Mesendoderm (in vitro differentiated cells): Measurements from ENCODE around the gene DAB2IP.

ENCODE experiments used
- DNase-seq: peaks from one replicate; pipeline ENCODE4 v3.0.0; 2013
- H2AK5ac ChIP-seq: 2 replicates; pipeline ENCODE4 v1.6.1; 2013; ENCODE audit warnings: low read length, inconsistent platforms
- H2BK120ac ChIP-seq: 2 replicates; pipeline ENCODE4 v1.6.1; 2013; ENCODE audit warnings: low read depth, mild to moderate bottlenecking, low read length, moderate library complexity, mixed read lengths
- H2BK15ac ChIP-seq: replicated peaks from 2 replicates; pipeline ENCODE4 v1.6.1; 2013; ENCODE audit warnings: low read depth, mild to moderate bottlenecking, moderate library complexity
- H2BK5ac ChIP-seq: 2 replicates; pipeline ENCODE4 v1.6.1; 2013; ENCODE audit warnings: low read length, inconsistent platforms
- H3K18ac ChIP-seq: 2 replicates; pipeline ENCODE4 v1.6.1; 2013; ENCODE audit warnings: mild to moderate bottlenecking, low read length, mixed read lengths
- H3K23ac ChIP-seq: one replicate; pipeline ENCODE4 v1.6.1; 2013; ENCODE audit warnings: low read length
- H3K27ac ChIP-seq: 2 replicates; pipeline ENCODE4 v1.5.1; 2013; ENCODE audit warnings: low read depth, mild to moderate bottlenecking, inconsistent platforms, low read length, moderate library complexity
- H3K27me3 ChIP-seq: 2 replicates; pipeline ENCODE4 v1.6.1; 2013; ENCODE audit warnings: low read length, control low read depth, mild to moderate bottlenecking, inconsistent platforms; ENCODE audit not compliant: insufficient read depth, poor library complexity
- H3K36me3 ChIP-seq: 2 replicates; pipeline ENCODE4 v1.6.1; 2013; ENCODE audit warnings: low read length, inconsistent platforms; ENCODE audit not compliant: control insufficient read depth, insufficient read depth
- H3K4ac ChIP-seq: one replicate; pipeline ENCODE4 v1.6.1; 2013; ENCODE audit warnings: low read depth, mild to moderate bottlenecking, low read length, moderate library complexity
- H3K4me1 ChIP-seq: 2 replicates; pipeline ENCODE4 v1.6.1; 2013; ENCODE audit warnings: low read depth, low read length, inconsistent platforms; ENCODE audit not compliant: control insufficient read depth
- H3K4me2 ChIP-seq: 2 replicates; pipeline ENCODE4 v1.6.1; 2013; ENCODE audit warnings: low read length
- H3K4me3 ChIP-seq: 2 replicates; pipeline ENCODE4 v1.5.1; 2013; ENCODE audit warnings: mild to moderate bottlenecking, low read length
- H3K56ac ChIP-seq: one replicate; pipeline ENCODE4 v1.6.1; 2013; ENCODE audit warnings: low read length
- H3K79me1 ChIP-seq: 2 replicates; pipeline ENCODE4 v1.6.1; 2013; ENCODE audit warnings: low read length, inconsistent platforms
- H3K79me2 ChIP-seq: 2 replicates; pipeline ENCODE4 v1.6.1; 2013; ENCODE audit warnings: mild to moderate bottlenecking, low read length; ENCODE audit not compliant: control insufficient read depth, insufficient read depth
- H3K9ac ChIP-seq: 2 replicates; pipeline ENCODE4 v1.6.1; 2013; ENCODE audit warnings: low read length, inconsistent platforms
- H4K5ac ChIP-seq: one replicate; pipeline ENCODE4 v1.6.1; 2013; ENCODE audit warnings: low read length
- H4K8ac ChIP-seq: one replicate; pipeline ENCODE4 v1.6.1; 2013; ENCODE audit warnings: low read depth, mild to moderate bottlenecking, control low read depth, low read length, moderate library complexity
- WGBS: extraction: QIAGEN DNeasy Blood & Tissue Kit; methylation state at CpG from one replicate; pipeline ENCODE4 v1.1.7; 2013; ENCODE audit warnings: low lambda C conversion rate, missing lambda C conversion rate; ENCODE audit not compliant: insufficient coverage; ENCODE audit errors: extremely low coverage; 5-methylcytosine and 5-hydroxymethylcytosine counted together

DAB2IP gene

DNA sequence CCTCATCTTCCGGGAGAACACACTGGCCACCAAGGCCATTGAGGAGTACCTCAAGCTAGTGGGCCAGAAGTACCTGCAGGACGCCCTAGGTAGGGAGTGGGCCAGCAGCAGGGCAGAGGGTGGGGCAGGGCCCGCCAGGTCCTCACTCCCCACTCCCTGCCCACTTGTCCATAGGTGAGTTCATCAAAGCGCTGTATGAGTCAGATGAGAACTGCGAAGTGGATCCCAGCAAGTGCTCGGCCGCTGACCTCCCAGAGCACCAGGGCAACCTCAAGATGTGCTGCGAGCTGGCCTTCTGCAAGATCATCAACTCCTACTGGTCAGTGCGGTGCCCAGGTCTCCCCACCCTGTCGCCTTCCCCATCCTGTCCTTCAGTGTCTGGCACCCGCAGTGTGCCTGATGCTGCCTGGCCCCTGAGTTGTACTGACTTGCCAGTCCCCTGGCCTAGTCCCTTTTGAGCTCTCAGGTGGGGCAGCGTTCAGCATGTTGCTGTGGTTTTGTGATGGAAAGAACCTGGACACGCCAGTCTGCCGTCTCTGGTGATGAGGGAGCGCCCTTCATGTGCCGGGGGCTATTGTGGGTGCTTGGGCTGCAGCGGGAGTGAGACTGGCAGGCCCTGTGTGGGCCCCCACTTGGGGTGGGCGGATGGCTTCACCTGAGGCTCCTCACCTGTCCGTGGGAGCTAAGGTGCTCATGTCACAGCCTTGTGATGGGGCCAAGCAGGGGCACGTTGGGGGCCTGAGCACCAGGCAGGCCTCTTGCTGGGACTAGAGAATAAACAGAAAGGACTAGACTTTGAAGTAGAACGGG is 112.3 kb downstream of the DAB2IP start:
- H4K5ac ChIP-seq = no peak overlapping the region
- H3K56ac ChIP-seq = no peak overlapping the region
- H3K4me2 ChIP-seq = no peak overlapping the region
- DNase-seq = no peak
- no peak overlapping the region for H2BK5ac ChIP-seq
- no peak overlapping the region for H2BK15ac ChIP-seq
- no peak overlapping the region for H3K18ac ChIP-seq
- no peaks in the 10 kb centered on the region for H3K79me1 ChIP-seq
- H3K36me3 ChIP-seq = peaks cover 16% of the 10 kb centered on the region
- no peak overlapping the region for H2BK120ac ChIP-seq
- H3K79me2 ChIP-seq = no peaks in the 10 kb centered on the region
- WGBS = no CpG with 5 or more reads among the region's 21 CpGs
- H3K9ac ChIP-seq = no peak overlapping the region
- H3K23ac ChIP-seq = no peak overlapping the region
- H3K27me3 ChIP-seq = no peaks in the 10 kb centered on the region
- no peak overlapping the region for H4K8ac ChIP-seq
- H2AK5ac ChIP-seq = no peak overlapping the region
- no peak overlapping the region for H3K4ac ChIP-seq
- no peak overlapping the region for H3K27ac ChIP-seq
- H3K4me3 ChIP-seq = no peak overlapping the region
- H3K4me1 ChIP-seq = no peaks in the 10 kb centered on the region

DNA sequence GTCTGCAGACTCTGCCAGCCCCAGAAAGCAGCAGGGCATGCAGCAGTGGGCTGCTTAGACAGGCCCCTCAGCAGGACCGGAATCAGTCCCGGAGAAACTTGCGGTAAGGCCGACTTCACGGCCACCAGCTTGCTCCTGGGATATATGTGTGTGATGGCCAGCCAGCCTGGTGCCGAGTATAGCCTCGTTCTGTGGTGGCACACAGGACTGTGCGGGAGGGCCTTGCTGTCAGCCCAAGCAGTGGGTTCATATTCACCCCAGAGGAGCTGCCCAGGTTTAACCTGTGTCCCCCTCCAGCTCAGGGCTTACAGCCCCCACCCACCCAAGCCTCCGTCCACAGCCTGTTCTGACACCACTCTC is 112.9 kb downstream of the DAB2IP start:
- Histone ChIP-seq H3K56ac (no peak overlapping the region), H3K4me3 (no peak overlapping the region), H3K18ac (no peak overlapping the region), H3K79me1 (no peaks in the 10 kb centered on the region), H3K9ac (no peak overlapping the region), H3K4me1 (no peaks in the 10 kb centered on the region), H3K36me3 (peaks cover 15% of the 10 kb centered on the region), H3K79me2 (no peaks in the 10 kb centered on the region), H3K23ac (no peak overlapping the region), H2AK5ac (no peak overlapping the region), H2BK5ac (no peak overlapping the region), H3K4ac (no peak overlapping the region), H4K8ac (no peak overlapping the region), H3K27ac (no peak overlapping the region), H4K5ac (no peak overlapping the region), H2BK15ac (no peak overlapping the region), H3K4me2 (no peak overlapping the region), H3K27me3 (no peaks in the 10 kb centered on the region), H2BK120ac (no peak overlapping the region)
- WGBS = no CpG with 5 or more reads among the region's 9 CpGs
- DNase-seq = no peak

DNA sequence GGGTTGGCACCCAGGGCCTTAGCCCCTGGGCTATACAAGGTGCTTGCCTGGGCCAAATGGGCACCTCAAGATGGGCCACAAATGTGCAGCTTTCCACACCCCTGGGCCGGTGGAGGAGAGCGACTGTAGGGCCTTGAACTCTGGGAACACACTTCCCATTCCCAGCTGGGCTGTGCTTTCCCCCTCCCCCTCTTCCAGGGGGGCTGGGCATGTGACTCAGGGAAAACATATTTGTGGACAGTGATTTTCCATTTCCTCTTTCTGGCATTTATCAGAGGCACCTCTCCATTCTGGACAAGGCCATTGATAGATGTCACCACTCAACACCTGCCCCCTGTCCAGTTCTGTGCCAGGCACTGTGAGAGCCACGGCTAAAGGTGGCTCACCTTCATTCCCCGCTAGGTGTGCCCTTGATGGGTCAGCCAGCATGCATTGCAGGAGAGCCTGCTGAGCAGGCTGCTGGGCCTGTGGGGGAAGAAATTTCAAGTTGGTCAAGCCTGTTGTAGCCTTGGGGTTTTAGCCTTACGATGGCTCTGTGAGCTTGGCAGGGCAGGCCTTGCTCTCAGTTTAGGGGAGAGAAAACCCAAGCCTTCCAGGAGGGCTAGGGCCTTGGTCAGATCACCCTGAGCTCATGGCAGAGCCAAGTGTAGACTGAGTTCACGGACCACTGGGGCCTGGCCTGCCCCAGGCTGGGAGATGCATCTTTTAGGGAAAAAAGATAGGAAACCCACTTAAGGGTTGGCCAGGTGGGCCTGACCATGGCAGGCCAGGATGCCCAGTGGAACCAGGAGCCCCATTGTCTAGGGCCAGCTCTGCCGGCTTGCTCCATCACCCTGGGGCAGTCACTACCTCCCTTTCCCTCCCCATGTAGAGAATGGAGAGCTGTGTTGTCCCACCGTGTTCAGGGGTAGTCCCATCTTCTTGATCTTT is 113.9 kb downstream of the DAB2IP start:
- peaks cover 11% of the 10 kb centered on the region for H3K36me3 ChIP-seq
- H3K9ac ChIP-seq = no peak overlapping the region
- no peak for DNase-seq
- H2AK5ac ChIP-seq = no peak overlapping the region
- no CpG with 5 or more reads among the region's 8 CpGs for WGBS
- H3K27me3 ChIP-seq = no peaks in the 10 kb centered on the region
- no peak overlapping the region for H3K23ac ChIP-seq
- H3K4me1 ChIP-seq = no peaks in the 10 kb centered on the region
- H3K56ac ChIP-seq = no peak overlapping the region
- no peak overlapping the region for H2BK5ac ChIP-seq
- H3K4me3 ChIP-seq = no peak overlapping the region
- H4K8ac ChIP-seq = no peak overlapping the region
- no peak overlapping the region for H3K4me2 ChIP-seq
- H3K79me2 ChIP-seq = no peaks in the 10 kb centered on the region
- H2BK15ac ChIP-seq = no peak overlapping the region
- no peak overlapping the region for H3K27ac ChIP-seq
- no peak overlapping the region for H4K5ac ChIP-seq
- no peaks in the 10 kb centered on the region for H3K79me1 ChIP-seq
- no peak overlapping the region for H3K18ac ChIP-seq
- no peak overlapping the region for H3K4ac ChIP-seq
- no peak overlapping the region for H2BK120ac ChIP-seq

DNA sequence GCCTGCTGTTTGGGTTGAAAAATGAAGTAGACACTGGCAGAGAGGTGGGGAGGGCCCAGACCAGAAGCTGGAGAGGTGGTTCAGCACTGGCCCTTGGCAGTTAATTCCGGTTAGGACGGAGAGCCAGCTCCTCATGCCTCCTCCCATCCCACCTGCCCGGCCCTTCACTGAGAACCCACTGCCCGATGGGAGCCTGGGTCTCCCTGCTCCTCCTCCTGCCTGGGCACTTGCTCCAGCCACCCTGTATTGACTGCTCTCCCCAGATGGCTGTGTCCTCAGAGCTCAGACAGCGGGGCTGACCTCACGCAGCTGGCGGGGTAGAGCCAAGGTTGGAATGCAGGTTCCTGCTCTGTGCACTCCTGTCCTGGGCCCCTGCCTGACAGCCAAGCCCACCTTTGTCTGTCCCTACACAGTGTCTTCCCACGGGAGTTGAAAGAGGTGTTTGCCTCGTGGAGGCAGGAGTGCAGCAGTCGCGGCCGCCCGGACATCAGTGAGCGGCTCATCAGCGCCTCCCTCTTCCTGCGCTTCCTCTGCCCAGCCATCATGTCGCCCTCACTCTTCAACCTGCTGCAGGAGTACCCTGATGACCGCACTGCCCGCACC is 114.7 kb downstream of the DAB2IP start:
- H3K56ac ChIP-seq = no peak overlapping the region
- H3K18ac ChIP-seq = no peak overlapping the region
- DNase-seq = no peak
- no peaks in the 10 kb centered on the region for H3K27me3 ChIP-seq
- WGBS = no CpG with 5 or more reads among the region's 19 CpGs
- H3K27ac ChIP-seq = no peak overlapping the region
- H3K4me1 ChIP-seq = no peaks in the 10 kb centered on the region
- no peak overlapping the region for H2BK15ac ChIP-seq
- H3K4me2 ChIP-seq = no peak overlapping the region
- no peak overlapping the region for H4K8ac ChIP-seq
- H2BK5ac ChIP-seq = no peak overlapping the region
- H3K79me2 ChIP-seq = no peaks in the 10 kb centered on the region
- H3K9ac ChIP-seq = no peak overlapping the region
- H3K4me3 ChIP-seq = no peak overlapping the region
- no peak overlapping the region for H2AK5ac ChIP-seq
- H3K79me1 ChIP-seq = no peaks in the 10 kb centered on the region
- H3K23ac ChIP-seq = no peak overlapping the region
- no peak overlapping the region for H3K4ac ChIP-seq
- H4K5ac ChIP-seq = no peak overlapping the region
- H3K36me3 ChIP-seq = peaks cover 6% of the 10 kb centered on the region
- no peak overlapping the region for H2BK120ac ChIP-seq

DNA sequence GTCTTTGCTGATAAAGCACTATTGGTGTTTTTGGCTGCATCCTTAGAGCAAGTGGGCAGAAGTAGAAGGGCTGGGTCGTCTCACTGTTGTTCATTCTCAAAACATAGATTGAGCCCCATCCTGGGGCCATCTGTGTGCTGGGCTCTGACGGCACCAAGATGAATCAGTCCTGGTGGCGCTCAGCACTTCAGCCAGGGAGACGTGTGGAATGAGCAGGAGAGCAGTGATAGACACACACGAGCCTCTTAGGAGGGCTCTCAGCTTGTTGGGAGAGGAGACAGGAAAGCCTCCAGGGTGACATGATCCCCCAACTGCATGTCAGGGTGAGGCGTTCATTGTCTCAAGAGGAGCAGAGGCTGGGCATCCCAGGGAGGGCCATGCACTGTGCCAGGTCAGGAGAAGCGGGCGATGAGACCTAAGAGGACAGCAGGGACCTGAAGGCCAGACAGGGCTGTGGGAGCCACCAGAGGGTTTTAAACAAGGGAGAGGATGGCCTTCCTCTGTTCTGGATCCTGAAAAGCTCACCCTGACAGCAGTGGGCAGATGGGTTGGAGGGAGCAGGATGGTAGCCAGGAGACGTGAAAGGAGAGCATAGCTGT is 115.8 kb downstream of the DAB2IP start:
- Histone ChIP-seq H2BK5ac (no peak overlapping the region), H3K36me3 (peaks cover 5% of the 10 kb centered on the region), H2BK120ac (no peak overlapping the region), H3K23ac (no peak overlapping the region), H3K4me1 (no peaks in the 10 kb centered on the region), H2BK15ac (no peak overlapping the region), H3K18ac (no peak overlapping the region), H3K27ac (no peak overlapping the region), H3K9ac (no peak overlapping the region), H2AK5ac (no peak overlapping the region), H3K56ac (no peak overlapping the region), H4K5ac (no peak overlapping the region), H3K27me3 (no peaks in the 10 kb centered on the region), H4K8ac (no peak overlapping the region), H3K4me3 (no peak overlapping the region), H3K4me2 (no peak overlapping the region), H3K79me2 (no peaks in the 10 kb centered on the region), H3K79me1 (no peaks in the 10 kb centered on the region), H3K4ac (no peak overlapping the region)
- DNase-seq = no peak
- no CpG with 5 or more reads among the region's 9 CpGs for WGBS
